ENCODE results near the gene ENTPD6. TPM values are rescaled to one million over a fixed set of nuclear protein-coding genes. Genes with fewer than 3 reads are reported as not detected.

ENTPD6 gene
- 46.4 and 55.5 TPM in 2 replicates for total RNA-seq

GRCh38 chr20:25195014-25195961 lies at the start of gene ENTPD6:
ENTPD6 (plus strand) TSS chr20:25195712; CDS start chr20:25206537, 10,825 bp downstream.

GRCh38 chr20:25247956-25248785 lies 52.7 kb downstream of the ENTPD6 start, which contains the start of gene PYGB:
PYGB (plus strand) TSS chr20:25248085; CDS start chr20:25248179, 94 bp downstream.

Other genes with a start within 250 kb of the ENTPD6 start
- gene CST7, start 246.4 kb upstream of the ENTPD6 start, total RNA-seq = not detected in 2 replicates
- 104 and 126 TPM in 2 replicates for gene APMAP, start 203.0 kb upstream of the ENTPD6 start, total RNA-seq
- gene ACSS1, start 137.6 kb upstream of the ENTPD6 start, total RNA-seq = 2.0 and 4.9 TPM in 2 replicates
- not detected in 2 replicates for gene VSX1, start 113.6 kb upstream of the ENTPD6 start, total RNA-seq
- gene PYGB, start 52.4 kb downstream of the ENTPD6 start, total RNA-seq = 189 and 214 TPM in 2 replicates
- 30.2 and 36.2 TPM in 2 replicates for gene ABHD12, start 195.1 kb downstream of the ENTPD6 start, total RNA-seq
- 4.0 and 8.1 TPM in 2 replicates for gene GINS1, start 212.0 kb downstream of the ENTPD6 start, total RNA-seq

Data from aortic smooth muscle cell (primary cell).